HTR-8/SVneo (cell line): ENCODE results near the gene CTNNB1.

Experiments
- DNase-seq: peaks from one replicate; pipeline ENCODE4 v3.0.0; 2011; ENCODE audit warnings: low spot score, mixed read lengths; ENCODE audit not compliant: insufficient read length
- FAIRE-seq: peaks from 2 replicates; lab custom pipeline; 2011; peaks lifted over from hg19 to GRCh38; lab: Jason Lieb, UNC

Gene CTNNB1

DNA sequence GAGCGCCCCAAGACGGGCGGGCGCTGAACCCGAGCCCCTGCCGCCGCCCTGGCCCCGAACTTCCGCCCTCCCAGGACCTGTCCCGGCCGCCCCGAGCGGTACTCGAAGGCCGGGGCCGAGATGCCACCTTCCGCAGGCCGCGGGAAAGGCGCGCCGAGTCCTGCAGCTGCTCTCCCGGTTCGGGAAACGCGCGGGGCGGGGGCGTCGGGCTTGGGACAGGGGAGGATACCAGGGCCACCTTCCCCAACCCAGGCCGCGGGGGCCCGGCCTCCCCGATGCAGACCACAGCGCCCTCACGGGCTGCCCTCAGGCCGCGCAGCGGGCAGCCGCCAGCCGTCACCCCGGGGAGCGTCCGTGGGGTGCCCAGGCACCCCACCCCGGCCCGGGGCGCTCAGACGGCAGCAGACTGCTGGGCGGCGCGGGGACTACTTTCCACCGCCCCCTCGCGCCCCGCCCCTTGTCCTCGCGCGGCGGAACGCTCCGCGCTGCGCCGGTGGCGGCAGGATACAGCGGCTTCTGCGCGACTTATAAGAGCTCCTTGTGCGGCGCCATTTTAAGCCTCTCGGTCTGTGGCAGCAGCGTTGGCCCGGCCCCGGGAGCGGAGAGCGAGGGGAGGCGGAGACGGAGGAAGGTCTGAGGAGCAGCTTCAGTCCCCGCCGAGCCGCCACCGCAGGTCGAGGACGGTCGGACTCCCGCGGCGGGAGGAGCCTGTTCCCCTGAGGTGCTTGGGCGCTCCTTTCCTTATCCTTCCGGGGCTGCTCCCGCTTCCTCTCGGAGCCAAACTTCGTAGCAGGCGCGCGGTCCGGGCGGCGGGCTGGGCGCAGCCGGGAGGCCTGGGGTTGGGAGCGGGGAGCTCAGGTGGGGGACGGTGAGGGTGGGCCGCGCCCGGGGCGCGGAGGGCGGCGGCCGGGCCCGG is at the start of gene CTNNB1:
CTNNB1 (plus strand) TSS at position 556 of the 916 bp plus-strand sequence. CDS start 24,564 bp downstream, outside the sequence.
- DNase-seq (peak; percentile 48), FAIRE-seq (peak; percentile 52)

DNA sequence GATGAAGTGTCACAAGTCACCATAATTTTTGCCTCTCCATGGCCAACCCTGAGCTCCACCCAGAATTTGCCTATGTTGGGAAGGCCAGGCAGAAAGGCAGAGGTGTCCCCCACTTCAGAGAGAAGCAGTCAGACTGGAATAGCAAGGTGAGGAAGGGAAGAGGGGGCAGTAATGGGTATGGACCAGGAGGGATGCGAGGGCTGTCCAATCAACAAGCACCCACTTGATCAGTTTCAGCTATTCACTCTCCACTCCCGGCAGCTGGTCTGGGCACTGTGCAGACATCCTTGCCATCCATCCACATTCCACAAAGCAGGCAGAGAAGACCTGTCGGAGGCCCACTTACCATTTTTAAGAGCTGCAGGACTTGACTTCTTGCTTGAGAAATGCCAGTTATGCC is 43.5 kb upstream of the CTNNB1 start:
- FAIRE-seq (no peak), DNase-seq (no peak)

DNA sequence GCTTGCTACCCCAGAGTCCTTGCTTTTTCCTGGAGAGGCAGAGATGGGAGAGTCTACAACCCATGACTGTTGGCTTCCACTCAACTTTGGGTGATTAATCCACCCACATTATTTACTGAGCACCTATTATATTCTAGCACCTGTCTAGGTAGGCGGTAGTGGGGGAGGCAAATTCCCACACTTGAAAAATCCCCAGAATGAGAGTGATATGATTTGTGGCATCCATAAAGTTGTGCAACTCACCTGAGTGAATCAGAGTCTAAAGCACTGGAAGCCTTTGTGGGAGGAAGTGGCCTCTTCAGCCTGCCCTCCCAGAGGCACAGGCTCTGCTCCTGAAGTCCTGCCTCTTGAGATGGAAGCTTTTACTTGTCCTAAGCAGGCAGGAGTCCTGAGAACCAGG is 40.4 kb upstream of the CTNNB1 start:
- no peak for DNase-seq
- FAIRE-seq, result no peak

DNA sequence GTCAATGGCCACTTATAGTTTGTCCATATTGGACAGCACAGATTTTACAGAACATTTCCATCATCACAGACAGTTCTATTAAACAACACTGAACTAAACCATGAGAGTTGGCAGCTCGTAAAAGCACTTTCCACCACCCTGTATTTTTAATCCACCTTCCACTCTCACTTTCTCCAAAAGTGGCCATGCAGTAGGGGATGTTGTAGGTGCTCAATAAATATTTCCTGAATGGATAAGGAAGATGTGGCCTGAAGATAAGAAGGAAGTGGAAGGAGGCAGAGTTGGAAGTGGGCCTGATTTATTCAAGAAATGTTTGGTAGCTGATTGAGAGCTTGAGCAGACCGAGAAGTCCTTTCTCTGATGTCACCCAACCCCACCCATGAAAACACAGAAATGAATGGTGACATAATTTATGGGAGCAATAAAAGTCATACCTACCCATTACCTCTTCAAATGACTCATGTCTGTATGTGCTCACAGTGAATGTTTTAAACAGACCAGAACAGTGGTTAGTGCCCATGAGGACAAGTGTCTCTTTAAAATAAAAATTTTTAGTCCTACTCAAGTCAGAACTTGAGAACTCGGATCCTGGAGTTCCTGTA is 39.6 kb upstream of the CTNNB1 start:
- DNase-seq (no peak), FAIRE-seq (no peak)

DNA sequence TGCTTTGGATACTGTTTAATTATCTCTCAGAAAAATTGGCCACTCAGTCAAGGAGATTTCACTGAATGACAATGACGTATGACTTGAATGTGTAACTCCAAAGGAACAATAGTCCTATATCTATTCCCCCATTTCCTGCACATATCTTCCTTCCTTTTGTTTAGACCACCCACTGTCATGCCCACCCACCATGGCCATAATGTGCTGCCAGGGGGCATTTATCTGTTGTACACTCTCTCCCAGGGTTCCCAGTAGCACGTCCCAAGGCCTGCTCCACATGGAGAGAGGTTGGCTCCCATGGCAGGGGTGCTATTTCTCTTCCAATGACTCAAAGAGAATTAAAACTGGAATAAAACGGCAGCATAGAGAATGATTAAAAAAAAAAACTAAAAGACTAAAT is 36.8 kb upstream of the CTNNB1 start:
- DNase-seq (no peak), FAIRE-seq (no peak)

DNA sequence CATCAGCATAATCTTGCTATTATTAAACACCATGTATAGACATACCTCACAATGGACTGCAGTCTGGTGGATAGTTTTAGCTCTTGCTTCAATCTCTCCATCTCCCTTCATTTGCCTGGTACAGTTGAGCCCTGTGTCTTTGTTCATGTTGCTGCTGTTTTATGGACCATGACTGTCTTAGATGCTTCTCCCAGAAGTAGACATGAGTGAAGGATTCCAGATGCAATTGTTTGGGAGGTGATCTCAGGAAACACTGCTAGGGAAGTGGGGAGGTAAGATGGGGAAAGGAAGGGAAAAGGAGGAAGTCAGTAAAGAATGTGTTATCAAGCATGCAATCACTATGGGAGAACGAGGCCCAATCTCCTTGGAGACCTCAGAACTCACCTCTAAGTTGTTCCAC is 36.3 kb upstream of the CTNNB1 start:
- FAIRE-seq, result no peak

DNA sequence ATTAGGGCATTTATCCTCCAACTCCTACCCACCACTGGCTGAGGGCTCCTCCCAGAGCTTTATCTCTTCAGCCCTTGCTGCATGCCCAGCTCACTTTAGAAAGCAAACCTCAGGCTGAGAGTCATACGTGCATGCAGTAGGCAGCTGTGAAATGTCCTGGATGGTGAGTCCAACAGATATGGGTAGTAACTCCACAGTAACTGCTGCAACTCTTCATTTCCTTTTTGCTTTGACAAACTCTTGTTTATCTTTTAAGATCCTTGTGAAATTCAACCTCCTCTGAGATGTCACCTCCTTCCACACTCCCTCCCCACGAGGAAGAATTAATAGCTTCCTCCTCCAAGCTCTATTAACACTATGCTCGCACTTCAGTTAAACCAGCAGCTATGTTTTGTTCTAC is 35.9 kb upstream of the CTNNB1 start:
- FAIRE-seq (no peak), DNase-seq (no peak)

More for the DNA sequence above, 36.3 kb upstream of the CTNNB1 start:
- no peak for DNase-seq

DNA sequence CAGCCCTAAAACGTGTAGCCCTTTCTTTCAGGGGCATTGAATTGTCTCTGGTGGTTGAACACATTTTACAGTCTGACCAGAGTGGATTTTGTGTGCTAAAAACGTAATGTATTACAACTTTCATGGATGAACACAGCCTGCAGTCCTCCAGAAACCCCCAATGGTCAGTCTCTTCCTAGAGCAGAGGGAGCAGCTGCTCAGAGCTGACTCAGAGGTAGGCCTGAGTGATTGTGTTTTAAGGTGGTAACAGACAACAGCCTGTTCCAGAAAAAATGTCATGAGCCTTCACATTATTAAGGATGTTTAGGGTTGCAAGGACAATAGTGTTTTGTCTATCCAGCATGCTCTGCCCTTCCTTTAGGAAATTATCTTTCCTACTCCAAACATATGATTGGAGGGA is 34.5 kb upstream of the CTNNB1 start:
- FAIRE-seq, result no peak
- DNase-seq, result no peak

DNA sequence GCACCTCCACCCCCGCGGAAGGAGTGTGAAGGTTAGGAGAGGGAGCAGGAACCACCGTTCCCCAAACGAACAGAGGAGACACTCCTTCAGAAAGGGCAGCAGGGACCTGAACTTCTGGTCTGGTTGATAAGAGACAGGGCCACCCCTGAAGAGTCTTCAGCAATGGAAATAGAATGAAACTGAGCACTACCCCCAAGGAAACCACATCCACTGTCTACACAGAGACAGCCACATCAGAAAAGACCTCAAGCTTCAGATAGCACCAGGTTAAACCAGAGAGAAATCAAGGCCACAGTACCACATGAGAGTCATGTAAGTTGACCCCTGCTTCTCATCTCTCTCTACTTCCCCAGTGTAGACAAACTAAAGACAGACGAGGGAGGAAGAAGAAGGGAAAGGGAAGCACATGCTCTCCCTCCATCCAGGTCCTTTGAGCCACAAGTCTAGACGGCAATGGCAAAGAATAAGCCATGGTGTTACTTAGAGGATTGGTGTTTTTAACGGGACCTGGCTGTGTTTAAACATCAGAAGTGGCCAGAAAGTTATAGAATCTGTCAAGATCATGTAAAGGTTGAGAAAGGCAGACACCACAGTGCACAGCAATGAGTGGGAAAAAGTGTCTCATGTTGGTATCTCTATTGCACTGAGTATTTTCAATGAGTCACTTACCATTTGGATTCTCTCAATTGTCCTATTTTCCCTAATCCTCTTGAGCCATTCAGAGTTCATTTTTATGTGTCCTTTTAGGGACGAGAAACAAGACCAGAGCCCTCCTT is 31.4 kb upstream of the CTNNB1 start:
- DNase-seq, result no peak
- no peak for FAIRE-seq

DNA sequence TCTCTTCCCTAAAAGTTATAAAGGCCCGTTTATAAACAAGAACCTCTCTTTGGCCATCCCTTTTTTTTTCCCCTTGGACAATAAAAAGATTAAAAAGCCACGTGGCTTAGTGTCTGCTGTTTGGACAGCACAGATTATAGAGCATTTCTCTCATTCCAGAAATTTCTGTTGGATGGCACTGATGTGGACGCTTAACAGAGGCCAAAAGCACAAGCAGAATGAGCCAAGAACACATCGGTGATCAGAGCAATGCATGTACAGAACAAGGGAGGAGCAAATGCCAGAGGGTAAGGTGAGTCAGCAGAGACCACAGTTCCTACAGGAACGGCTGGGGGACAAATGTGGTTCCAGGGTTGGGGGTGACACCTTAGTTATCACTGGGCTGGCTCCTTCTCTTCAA is 30.3 kb upstream of the CTNNB1 start:
- FAIRE-seq (no peak), DNase-seq (no peak)

DNA sequence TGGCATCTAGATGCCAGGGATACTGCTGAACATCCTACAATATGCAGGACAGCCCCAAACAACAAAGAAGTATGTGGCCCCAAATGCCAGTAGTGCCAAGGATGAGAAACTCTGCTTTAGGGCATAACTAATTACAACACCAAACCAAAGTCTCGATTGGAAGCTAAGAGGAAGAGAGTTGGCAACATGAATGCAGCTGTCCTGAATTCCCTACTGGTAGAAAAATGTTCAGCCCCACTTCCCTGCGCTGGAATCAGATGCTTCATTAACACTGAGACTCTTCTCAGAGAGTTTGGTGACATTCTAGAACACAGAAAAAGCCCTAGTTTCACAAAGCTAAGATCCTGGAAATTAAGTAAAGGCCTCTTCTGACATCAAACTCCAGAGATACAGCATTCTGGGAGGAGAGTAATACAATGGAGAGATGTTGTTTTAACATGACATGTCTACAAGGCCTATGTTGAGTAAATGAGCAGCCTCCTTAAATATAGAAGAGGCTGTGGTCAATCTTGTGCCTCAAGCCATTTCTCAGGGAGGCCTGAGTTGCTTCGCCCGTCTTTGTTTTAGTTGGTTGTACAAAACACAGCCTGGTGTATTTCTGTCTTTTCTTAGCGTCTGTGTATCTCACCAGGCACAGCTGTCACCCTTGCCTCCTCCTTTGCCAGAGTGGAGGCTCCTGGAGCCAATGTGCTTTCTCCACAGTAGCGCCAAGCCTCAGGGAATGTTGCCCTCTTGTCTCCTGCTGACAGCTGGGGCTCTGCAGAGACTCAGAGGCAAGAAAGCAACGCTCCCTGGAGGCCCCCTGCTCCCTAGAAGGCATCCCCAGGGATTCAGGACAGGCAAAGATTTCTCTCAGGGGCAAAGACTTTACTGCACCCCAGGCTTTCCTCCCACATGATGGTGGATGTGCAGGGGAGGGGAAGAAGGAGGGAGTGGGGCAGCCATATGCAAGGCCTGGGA is 25.1 kb upstream of the CTNNB1 start:
- no peak for FAIRE-seq
- no peak for DNase-seq

DNA sequence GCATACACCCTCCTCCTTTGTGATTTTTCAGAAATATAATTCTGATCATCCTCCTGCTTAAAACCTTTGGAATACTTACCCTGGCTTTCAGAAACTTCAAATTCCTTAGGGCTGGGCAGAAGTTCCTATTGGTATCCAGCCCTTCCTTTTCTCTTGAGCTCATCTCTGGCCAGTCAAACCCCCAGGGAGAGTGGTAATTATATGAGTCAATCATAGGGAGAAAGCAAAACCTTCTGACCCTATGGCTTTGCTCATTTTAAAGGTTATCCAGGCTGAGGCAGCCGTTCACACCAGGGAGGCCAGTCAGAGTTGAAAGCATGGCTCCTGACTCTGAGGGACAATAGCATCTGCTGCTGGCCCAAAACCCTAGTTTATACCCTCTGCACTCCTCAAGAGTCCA is 23.9 kb upstream of the CTNNB1 start:
- FAIRE-seq (no peak), DNase-seq (no peak)

DNA sequence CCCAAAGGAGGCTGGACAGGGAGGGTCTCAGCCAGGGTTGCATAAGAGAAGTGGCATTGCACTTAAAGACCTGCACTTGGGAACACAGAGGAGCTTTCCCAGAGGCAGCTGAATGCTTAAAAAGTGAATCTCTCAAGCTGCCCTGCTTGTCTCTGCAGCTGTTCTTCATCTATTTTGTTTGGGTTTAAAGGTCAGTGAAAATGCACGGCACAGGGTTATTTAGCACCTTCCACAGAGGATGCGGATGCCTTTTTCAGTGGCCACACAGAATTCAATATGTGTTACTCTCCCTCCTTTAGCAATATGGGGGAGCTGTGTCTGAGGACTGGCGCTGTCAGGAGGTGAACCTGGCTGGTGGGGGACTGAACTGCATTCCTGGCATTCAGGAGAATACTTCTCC is 22.7 kb upstream of the CTNNB1 start:
- no peak for FAIRE-seq
- no peak for DNase-seq

DNA sequence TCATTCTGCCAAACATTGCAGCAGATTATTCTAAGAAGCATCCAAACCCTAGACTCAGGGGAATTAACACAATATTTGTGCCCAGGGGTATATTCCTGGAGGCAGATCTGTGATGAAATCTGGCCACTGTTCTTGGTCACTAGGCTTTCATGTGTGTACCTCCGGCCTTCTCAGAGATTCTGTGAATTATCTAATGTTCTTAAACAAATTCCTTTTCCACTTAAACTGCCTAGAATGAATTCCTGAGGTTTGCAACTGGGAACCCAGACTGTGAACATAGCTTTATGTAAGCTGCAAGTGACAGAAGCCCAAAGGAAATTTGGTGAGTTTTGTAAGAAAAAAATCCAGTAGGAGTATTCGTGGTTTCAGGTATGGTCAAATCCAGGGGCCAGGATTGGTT is 20.7 kb upstream of the CTNNB1 start:
- DNase-seq, result no peak
- FAIRE-seq, result no peak

DNA sequence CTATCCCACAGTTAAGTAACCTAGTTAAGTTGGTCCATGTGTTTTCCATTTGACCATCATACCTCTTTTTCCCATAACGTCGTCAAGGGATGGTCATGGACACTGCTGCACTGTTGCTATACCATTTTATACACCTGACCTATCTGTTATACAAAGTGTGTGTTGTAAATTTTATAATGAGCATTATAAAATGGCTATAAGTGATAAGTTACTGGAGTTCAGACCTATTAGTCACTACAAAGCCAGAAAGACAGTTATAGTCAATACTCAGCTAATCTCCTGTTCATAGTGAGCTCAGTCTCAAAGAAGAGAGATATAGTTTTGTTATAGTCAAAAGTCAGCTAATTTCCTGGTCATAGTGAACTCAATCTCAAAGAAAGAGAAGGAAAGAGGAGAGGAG is 18.9 kb upstream of the CTNNB1 start:
- DNase-seq, result no peak
- FAIRE-seq, result no peak

DNA sequence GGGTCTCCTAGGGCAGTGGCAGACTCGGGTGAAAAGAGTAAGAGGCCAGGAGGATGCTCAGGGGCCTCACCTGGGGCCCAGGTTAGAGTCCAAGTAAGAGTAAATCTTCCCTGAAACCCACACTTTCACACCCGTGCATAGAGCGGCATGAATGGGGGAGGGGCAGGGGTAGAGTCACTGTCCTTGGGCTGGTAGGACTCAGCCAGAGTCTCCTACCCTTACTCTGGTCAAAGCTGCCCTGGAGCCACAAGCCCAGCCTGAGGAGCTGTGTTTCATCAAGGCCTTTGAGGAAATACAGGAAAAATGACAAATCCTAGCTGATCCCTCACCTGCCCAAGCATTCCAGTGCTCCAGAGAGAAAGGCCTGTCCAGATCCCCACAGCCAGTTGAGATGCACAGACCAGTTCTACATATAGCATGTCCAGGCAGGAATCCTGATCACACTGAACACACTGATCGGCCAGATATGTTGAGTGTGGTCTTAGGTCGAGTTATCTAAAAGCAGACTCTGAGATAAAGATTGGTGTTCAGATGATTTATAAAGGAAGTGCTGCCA is 16.7 kb upstream of the CTNNB1 start:
- DNase-seq (no peak), FAIRE-seq (no peak)

DNA sequence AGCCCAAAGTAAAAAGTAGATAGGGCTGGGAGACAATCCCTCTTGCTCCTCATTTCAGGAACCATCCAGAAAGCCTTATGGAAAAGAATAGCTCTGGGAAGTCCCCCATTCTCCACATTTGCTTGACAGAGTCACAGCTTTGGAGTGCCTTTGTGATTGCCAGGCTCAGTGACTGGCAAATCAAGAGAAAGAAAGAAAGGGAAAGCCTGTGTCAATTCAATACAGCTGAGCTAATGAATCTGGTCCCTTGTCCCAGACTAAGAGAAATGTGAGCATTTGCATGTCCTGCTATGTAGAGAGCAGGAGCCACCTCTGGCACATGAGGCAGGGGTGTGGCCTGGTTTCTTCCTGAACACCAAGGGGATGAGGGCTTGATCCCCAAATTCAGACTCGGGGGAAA is 14.9 kb upstream of the CTNNB1 start:
- FAIRE-seq, result no peak
- no peak for DNase-seq

DNA sequence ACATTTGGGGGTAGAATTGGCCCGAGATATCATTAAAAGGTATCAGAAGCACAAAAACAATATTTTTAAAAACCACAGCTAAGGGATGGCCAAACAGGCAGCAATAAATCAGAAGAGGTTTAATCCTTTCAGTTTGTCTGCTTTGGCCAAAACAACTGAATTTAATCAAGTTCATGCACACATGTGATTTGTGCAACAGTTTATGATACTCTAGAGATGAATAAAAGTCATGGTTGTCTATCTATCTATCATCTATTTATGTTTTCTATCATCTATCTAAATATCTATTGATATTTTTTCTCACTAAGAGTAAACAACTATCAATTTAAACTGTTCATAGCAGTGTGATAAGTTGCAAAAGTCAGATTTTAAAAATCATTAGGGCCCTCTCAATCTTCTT is 13.0 kb upstream of the CTNNB1 start:
- FAIRE-seq, result no peak

DNA sequence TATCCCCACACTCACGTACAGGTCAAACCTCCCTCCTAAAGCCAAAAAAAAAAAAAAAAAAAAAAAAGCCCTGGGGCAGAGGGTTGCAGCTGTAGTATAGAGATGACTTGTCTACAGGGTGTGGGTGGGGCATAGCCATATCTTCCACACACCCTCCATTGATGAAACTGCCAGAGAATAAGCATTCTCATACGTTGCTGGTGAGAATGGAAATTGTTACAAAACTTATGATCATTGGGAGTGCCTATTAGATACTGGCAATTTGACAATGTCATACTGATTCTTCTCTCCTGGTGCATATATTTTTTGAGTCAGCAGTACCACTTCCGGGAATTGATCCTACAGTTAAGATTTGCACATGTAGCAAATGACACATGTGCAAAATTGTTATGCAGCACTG is 11.0 kb upstream of the CTNNB1 start:
- DNase-seq, result no peak
- FAIRE-seq, result no peak

More for the DNA sequence above, 13.0 kb upstream of the CTNNB1 start:
- DNase-seq, result no peak
